Adrenal gland (tissue), 12 donors: ENCODE data around the gene SNED1. TPM values are rescaled to one million over a fixed set of nuclear protein-coding genes. Genes with fewer than 3 reads are reported as not detected.

Experiments
- DNase-seq, 7 donors: peaks; one replicate each; pipeline ENCODE4 v3.0.0-alpha.2; 2019 to 2020
- H3K27ac ChIP-seq, 5 donors: fragments of 200-600 bp; sonication (generic) in 4 of 5; 1 replicate in 3 of 5; 2 replicates in 2 of 5; pipeline versions ENCODE4 v1.5.1 to v1.8.0; 2016 to 2020; ENCODE audit warnings: mild to moderate bottlenecking in 1 of 5
- H3K27me3 ChIP-seq: fragments of 200-600 bp; 2 replicates; pipeline ENCODE4 v1.8.0; 2021
- H3K36me3 ChIP-seq, 2 donors: fragments of 200-600 bp; replicated peaks in 1 of 2; 1 replicate in 1 of 2; 2 replicates in 1 of 2; pipeline versions ENCODE4 v1.5.1 to v1.8.0; 2018 to 2022
- H3K4me1 ChIP-seq, 2 donors: fragments of 200-600 bp; replicated peaks in 1 of 2; 1 replicate in 1 of 2; 2 replicates in 1 of 2; pipeline versions ENCODE4 v1.5.1 to v1.8.0; 2018 to 2021
- H3K4me3 ChIP-seq, 4 donors: fragments of 200-600 bp; sonication (generic) in 3 of 4; one replicate each; pipeline ENCODE4 v1.5.1; 2016 to 2018
- H3K9me3 ChIP-seq, 3 donors: fragments of 200-600 bp; sonication (generic) in 1 of 3; replicated peaks in 1 of 3; 1 replicate in 2 of 3; 2 replicates in 1 of 3; pipeline versions ENCODE4 v1.5.1 to v1.8.0; 2016 to 2021
- POLR2A ChIP-seq, 2 donors: fragments of 450-650 bp; IDR thresholded peaks; one replicate each; pipeline ENCODE4 v1.6.1; 2017; ENCODE audit warnings: antibody characterized with exemption in 2 of 2, mild to moderate bottlenecking in 2 of 2, moderate library complexity in 1 of 2
- WGBS, 4 donors: extraction: QIAGEN DNeasy Blood & Tissue Kit in 2 of 4; methylation state at CpG; one replicate each; pipeline versions ENCODE4 v1.1.5 to v1.1.7; 2013 to 2017; 5-methylcytosine and 5-hydroxymethylcytosine counted together
- intact Hi-C, 2 donors: fragments of 100-400 bp; cut with DNase I; formaldehyde crosslinking; loops; one replicate each; pipeline versions ENCODE4 v1.14.1 to v1.15.0; 2022 to 2023
- polyA plus RNA-seq, 3 donors: library from polyadenylated mRNA; stranded (reverse); fragments of 200-250 nt in 2 of 3; fragments of 350-450 nt in 1 of 3; fragmentation: Illumina TruSeq in 1 of 3; extraction: RNeasy Lipid Tissue Mini Kit (QIAGEN cat#74804) in 1 of 3; gene quantifications; one replicate each; pipeline ENCODE4 v1.2.3, GENCODE V29; 2013 to 2014
- total RNA-seq, 9 donors: library from RNA; depleted of rRNA in 4 of 9; stranded (reverse); fragments of >200 nt in 4 of 9; fragments of 120-200 nt in 1 of 9; fragmentation: NEBNext Ultra II Directional in 1 of 9; extraction: Animal tissue kit (Norgen Biotek cat#: 25700) in 1 of 9; gene quantifications; one replicate each; pipeline versions ENCODE4 v1.1.0 to v1.2.4, GENCODE V29; 2013 to 2023
- TF ChIP-seq, protein P1 (sequence below), 6 experiments: fragments of 450-650 bp in 4 of 6; fragments of 200-600 bp in 2 of 6; sonication (generic) in 1 of 6; IDR thresholded peaks; 1 replicate in 5 of 6; 2 replicates in 1 of 6; pipeline versions ENCODE4 v1.5.1 to v1.8.0; 2016 to 2021; ENCODE audit warnings: antibody characterized with exemption in 6 of 6, mild to moderate bottlenecking in 2 of 6, moderate library complexity in 1 of 6
- donor health status: healthy with polysubstance abuse.
- donor health status: Bipolar disorder and iron deficiency.
- donor health status: DM: yes; HTN: yes; CAD: no.
- donor health status: DM: no; HTN: no; CAD: no.
- donor health status: DM: no; HTN: no; CAD: no.
- donor health status: DM: yes; HTN: yes; CAD: no.

SNED1 gene
- total and polyA plus RNA-seq, 12 donors, result 3.1 to 59.5 (median 22.9) TPM

DNA sequence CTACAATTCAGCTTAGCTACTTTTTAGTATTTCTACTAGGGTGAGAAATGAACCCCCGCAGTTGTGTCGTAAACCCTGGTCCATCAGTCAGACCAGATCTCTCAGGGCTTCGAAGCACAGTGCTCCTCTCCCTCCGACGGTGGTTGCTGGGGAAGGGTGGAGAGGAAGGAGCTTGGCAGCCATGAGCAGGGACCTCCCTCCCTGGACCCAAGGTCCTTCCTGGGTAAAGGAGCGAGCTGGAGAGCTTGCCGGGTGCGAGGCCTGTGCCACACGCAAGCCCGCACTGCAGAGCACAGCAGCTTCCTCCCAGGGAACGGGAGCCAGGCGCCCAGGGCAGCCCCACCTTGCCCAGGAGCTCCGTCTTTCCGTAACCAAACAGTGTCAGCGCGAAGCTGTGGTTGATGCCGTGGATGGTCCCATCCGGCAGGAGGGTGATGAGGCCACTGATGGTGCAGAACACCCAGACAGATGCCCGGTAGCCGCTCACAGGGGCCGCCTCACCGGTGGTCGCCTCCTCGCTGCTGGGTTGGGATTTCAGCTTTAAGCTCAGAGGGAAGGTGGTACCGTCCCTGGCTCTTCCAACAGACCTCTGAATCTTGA is 138.3 kb downstream of the SNED1 start:
- WGBS, 4 donors, result 93 to 97% (median 96%) methylated on average over 6 to 25 of the region's 25 CpGs
- DNase-seq, result no peak

DNA sequence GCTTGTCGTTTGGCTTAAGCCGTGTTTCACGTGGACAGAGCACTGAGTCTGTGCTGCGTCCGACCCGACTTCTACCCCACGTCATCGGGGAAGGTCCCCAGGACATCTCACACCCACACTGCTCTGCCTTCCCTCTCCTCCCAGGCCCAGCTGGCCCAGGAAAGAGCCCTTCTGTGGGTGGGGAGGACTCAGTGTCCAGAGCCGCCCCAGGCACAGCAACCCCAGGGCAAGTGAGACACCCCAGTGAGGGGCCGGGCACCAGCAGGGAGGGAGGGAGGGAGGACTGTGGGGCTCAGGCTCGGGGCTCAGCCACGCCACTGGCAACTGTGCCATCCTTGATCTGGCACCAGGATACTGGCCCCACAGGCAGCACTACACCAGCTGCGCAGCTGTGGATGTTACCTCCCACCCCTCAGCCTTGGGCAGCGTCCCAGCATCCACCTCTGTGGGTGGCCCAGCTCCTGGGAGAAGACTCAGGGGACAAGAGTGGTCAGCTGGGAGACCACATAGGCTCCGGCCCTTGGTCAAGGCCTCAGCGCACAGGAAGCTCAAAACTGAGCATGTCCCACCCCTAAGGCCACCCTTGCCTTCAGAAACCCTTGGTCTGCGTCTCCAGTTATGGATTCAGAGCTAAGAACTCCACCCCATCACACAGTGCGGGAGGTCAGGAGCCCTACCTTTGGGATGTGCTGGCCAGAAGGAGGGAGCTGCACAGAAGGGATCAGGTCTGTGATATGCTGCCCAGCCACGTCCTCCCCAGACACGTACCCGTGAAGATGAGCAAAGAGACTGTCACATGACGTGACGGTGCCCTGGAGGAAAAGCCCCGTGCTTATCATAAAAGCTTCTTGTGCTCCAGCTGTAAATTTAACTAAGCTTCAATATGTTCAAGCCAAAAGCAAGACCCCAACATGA is 139.1 kb downstream of the SNED1 start:
- H3K27ac ChIP-seq, result no peak overlapping the region
- no peaks in the 10 kb centered on the region for H3K27me3 ChIP-seq
- H3K36me3 ChIP-seq, result no peaks in the 10 kb centered on the region
- no peaks in the 10 kb centered on the region for H3K4me1 ChIP-seq
- H3K9me3 ChIP-seq, result no peaks in the 10 kb centered on the region
- intact Hi-C loops, result no loop called here
- 86 to 92% (median 90%) methylated on average over 15 to 24 of the region's 24 CpGs for WGBS, 4 donors
- DNase-seq, result no peak
- H3K4me3 ChIP-seq, result no peak overlapping the region
- TF ChIP-seq, protein P1, sequence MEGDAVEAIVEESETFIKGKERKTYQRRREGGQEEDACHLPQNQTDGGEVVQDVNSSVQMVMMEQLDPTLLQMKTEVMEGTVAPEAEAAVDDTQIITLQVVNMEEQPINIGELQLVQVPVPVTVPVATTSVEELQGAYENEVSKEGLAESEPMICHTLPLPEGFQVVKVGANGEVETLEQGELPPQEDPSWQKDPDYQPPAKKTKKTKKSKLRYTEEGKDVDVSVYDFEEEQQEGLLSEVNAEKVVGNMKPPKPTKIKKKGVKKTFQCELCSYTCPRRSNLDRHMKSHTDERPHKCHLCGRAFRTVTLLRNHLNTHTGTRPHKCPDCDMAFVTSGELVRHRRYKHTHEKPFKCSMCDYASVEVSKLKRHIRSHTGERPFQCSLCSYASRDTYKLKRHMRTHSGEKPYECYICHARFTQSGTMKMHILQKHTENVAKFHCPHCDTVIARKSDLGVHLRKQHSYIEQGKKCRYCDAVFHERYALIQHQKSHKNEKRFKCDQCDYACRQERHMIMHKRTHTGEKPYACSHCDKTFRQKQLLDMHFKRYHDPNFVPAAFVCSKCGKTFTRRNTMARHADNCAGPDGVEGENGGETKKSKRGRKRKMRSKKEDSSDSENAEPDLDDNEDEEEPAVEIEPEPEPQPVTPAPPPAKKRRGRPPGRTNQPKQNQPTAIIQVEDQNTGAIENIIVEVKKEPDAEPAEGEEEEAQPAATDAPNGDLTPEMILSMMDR (IDR thresholded peaks at IDR 0.05), result no peak

More for the DNA sequence above, 138.3 kb downstream of the SNED1 start:
- Histone ChIP-seq H3K36me3 (no peaks in the 10 kb centered on the region), H3K4me1 (no peaks in the 10 kb centered on the region), H3K9me3 (no peaks in the 10 kb centered on the region), H3K27ac (no peak overlapping the region), H3K27me3 (no peaks in the 10 kb centered on the region), H3K4me3 (no peak overlapping the region)
- intact Hi-C loops, result no loop called here
- TF ChIP-seq, protein P1 (IDR thresholded peaks at IDR 0.05), result no peak
- TF ChIP-seq POLR2A (IDR thresholded peaks at IDR 0.05), result no peak

- Histone ChIP-seq H3K27me3 (no peaks in the 10 kb centered on the region), H3K27ac (no peak overlapping the region), H3K9me3 (no peaks in the 10 kb centered on the region), H3K36me3 (no peaks in the 10 kb centered on the region), H3K4me1 (no peaks in the 10 kb centered on the region), H3K4me3 (no peak overlapping the region)
- DNase-seq, result no peak
- intact Hi-C loops, result no loop called here
- TF ChIP-seq POLR2A (IDR thresholded peaks at IDR 0.05), result no peak
- TF ChIP-seq, protein P1 (IDR thresholded peaks at IDR 0.05), result no peak
- WGBS, 4 donors, result 94 to 97% (median 95%) methylated on average over 15 to 16 of the region's 16 CpGs
These were observed 140.1 kb downstream of the SNED1 start for GRCh38 chr2:241138471-241138870.

DNA sequence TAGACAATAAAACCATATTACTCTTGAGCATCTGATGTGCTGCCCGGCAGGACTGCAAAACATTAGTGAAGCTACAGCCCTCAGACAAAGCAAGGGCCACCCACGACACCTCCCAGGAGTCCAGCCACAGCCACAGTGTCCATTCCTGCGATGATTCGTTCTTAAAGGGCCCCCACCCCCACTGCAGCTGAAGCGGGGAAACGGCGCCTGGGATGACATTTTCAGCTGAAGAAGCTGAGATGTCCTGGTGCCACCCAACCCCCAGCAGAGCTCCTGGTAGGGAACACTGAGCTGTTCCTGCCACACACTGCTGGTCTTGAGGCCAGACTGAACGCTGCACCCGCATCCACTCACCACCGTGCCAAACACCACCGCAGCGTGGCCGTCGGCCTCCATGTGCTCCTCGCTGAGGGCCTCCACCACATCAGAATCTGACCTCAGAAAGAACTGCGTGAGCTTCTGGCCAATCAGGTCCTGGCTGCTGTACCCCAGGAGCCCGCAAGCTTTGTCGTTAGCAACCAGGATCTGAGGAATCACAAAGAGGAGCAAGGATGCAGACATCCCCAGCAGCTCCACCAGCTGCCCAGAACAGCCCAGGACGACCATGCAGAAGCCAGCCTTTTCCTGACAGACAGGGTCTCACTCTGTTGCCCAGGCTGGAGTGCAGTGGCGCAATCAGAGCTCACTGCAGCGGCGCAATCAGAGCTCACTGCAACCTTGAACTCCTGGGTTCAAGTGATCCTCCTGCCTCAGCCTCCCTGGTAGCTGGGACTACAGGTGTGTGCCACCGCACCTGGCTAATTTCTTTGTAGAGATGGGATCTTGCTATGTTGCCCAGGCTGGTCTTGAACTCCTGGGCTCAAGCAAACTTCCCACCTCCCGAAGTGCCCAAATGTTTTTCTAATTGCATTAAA is 141.4 kb downstream of the SNED1 start:
- no peaks in the 10 kb centered on the region for H3K36me3 ChIP-seq
- TF ChIP-seq POLR2A (IDR thresholded peaks at IDR 0.05), result no peak
- TF ChIP-seq, protein P1 (IDR thresholded peaks at IDR 0.05), result no peak
- no peaks in the 10 kb centered on the region for H3K9me3 ChIP-seq
- no peaks in the 10 kb centered on the region for H3K4me1 ChIP-seq
- intact Hi-C loops, result no loop called here
- H3K27me3 ChIP-seq, result no peaks in the 10 kb centered on the region
- no peak overlapping the region for H3K27ac ChIP-seq
- H3K4me3 ChIP-seq, result no peak overlapping the region
- DNase-seq, result peak in 1 of 7 donors; percentile 2
- WGBS, 4 donors, result 91 to 97% (median 95%) methylated on average over 11 to 24 of the region's 24 CpGs
